GM18861 (cell line): ENCODE results near the gene GRSF1.
"Not testable (repeated sequence)": the region's sequence is repeated elsewhere in the genome, so short reads cannot be mapped to it uniquely, and the experiment has no call there.

Experiments
- ATAC-seq: cut with Tn5 transposase; IDR thresholded peaks from one replicate; pipeline ENCODE4 v1.9.1; 2021; ENCODE audit not compliant: unreplicated experiment

Gene GRSF1

DNA sequence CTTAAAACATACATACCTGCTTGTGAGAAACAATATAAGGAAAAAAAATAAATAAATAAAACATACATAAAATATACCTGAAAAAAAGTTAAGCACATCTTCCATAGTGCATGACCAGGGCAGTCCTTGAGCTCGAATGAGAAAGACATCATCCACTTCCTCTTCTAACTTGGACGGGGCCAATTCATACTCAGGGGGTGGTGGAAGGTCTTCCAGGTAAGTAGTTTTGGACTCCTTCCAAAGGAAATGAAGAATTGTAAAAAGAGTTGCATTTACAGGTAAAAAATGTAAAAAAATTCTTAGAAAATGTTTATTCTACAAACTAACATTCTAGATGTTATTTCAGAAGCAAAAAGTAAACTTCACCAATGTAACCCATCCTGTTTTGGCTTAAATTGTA, 3.6 kb downstream of the GRSF1 start:
- no peak for ATAC-seq

DNA sequence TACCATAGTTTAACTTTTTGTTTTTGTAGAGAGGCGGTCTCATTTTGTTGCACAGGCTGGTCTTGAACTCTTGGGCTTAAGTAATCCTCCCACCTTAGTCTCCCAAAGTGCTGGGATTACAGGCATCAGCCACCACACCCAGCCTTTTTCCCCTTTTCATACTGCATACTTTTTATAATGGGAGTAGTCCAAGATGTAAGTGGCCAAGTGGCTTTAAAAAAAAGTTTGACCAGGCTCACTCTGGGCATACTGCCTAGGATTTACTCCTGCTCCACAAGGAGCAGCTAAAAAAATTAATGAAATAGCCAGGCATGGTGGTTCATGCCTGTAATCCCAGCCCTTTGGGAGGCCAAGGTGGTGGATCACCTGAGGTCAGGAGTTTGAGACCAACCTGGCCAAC, 6.0 kb downstream of the GRSF1 start:
- ATAC-seq, result no peak

DNA sequence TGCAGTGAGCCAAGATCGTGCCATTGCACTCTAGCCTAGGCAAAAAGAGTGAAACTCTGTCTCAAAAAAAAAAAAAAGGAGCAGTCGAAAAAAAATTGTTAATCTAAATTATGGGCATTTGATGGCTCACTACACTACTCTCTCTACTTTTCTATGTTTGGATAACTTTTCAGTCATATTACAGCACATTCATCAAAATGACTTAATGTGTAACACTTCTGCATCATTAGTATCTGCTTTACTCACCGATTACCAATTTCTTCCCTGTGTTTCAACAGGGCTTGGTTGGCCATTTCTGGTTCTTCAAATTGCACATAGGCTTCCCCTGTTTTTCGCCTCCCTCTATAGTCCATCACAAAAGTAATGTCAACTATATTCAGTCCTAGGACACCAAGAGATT, 8.4 kb downstream of the GRSF1 start:
- ATAC-seq, result no peak

DNA sequence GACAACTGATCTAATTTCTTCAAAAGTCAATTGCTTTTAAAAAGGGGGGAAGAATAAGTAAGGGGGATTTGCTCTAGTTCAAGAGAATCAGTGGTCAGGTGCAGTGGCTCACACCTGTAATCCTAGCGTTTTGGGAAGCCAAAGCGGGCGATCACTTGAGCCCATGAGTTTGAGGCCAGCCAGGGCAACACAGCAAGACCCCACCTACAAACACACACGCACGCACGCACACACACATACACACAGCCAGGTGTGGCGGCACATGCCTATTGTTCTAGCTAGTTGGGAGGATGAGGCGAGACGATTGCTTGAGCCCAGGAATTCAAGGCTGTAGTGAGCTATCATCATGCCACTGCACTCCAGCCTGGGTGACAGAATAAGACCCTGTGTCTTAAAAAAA, 9.6 kb downstream of the GRSF1 start:
- ATAC-seq, result no peak

DNA sequence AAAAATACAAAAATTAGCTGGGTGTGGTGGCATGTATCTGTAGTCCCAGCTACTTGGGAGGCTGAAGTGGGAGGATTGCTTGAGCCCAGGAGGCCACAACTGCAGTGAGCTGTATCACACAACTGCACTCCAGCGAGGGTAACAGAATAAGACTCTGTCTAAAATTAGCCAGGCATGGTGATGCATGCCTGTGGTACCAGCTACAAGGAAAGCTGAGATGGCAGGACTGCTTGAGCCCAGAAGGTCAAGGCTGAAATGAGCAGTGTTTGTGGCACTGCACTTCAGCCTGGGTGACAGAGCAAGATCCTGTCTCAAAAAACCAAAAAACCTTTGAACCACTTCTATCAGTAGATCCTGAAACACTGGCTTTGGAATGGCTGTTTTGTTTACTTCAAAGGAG, 10.2 kb downstream of the GRSF1 start:
- ATAC-seq, result no peak

DNA sequence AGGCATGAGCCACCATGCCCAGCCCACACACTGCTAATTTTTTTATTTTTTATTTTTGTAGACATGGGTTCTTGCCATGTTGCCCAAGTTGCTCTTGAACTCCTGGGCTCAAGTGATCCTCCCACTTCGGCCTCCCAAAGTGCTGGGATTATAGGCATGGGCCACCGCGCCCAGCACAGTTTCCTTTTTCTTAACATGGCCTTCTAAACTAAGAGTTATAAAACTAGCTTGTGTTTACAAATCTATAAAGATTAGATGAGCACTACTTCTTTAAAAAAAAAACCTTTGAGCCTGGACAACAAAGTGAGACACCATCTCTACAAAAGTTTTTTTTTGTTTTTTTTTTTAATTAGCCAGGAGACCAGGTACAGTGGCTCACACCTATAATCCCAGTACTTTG, 10.7 kb downstream of the GRSF1 start:
- no peak for ATAC-seq

DNA sequence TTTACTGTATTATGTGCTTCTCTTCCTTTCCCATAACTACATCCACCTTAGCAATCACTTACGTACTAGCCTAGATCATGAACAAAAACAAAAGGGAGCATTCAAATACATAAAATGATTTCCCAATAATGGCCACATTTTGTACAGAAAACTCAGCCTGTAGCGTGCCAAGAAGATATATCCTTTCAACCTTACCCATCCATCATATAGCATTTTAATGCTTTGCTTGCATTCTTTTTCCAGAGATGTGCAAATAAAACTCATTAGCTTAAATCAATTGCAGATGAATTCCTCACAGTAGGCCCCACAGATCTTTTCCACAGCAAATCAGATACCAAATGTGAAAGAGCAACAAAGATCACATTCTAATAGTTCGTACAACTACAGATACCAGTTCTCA, 20.8 kb downstream of the GRSF1 start:
- ATAC-seq, result no peak

DNA sequence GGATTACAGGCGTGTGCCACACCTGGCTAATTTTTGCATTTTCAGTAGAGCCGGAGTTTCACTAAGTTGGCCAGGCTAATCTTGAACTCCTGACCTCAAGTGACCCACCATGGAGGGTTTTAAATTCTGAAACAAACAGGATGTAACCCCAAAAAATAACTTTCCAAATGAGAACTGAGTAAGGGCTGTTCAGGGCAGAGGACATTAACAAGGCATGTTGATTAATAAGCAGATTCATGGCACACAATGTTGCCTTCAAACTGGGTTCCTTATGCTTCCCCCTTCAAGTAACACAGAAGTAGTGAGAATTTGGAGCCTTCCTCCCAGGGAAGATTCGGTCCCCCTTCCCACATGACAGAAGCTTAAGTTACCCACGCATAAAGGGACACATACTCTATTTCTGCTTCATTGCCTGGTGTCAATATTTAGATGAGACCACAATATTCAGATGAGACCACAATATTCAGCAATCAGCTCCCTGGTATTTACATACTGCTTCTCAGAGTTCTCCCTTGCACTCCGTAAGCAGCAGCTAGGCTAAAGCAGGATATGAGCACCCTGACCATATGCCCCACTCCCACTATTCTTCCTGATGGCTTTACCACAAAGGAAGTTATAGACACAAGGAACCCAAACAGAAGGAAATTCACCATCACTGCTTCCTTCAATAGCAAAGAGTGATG, 21.4 kb downstream of the GRSF1 start:
- ATAC-seq, result no peak

DNA sequence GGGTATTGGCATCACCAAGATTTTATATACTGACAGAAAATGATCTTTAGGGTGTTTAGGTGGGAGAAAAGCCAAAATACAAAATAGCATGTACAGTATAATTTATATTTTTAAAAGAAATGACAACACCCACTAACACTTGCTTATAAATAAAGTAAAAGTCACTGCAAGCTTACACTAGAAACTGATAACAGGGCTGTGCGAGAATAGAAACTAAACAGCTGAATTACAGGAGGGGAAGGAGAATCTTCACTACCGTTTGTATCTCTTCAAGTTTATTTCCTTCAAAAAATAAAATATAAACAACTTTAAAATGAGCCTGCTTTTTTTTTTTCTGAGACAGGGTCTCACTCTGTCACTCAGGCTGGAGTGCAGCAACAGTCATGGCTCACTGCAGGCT, 22.8 kb downstream of the GRSF1 start:
- ATAC-seq, result no peak

DNA sequence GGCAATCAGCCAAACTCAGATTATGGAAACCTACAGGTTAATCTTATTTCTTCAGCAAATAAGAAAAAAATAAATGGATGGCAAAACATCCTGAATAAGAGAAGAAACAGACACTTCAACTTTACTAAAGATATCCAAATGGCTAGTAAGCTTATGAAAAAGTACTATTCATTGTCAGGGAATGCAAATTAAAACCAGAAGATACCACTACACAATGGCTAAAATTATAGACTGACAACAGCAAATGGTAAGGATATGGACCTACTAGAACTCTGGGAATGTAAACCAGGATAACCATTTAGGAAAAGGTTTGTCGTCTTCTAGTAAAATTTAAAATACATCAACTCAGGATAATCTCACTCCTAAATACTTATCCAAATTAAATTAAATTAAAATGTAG, 24.3 kb downstream of the GRSF1 start:
- no peak for ATAC-seq

DNA sequence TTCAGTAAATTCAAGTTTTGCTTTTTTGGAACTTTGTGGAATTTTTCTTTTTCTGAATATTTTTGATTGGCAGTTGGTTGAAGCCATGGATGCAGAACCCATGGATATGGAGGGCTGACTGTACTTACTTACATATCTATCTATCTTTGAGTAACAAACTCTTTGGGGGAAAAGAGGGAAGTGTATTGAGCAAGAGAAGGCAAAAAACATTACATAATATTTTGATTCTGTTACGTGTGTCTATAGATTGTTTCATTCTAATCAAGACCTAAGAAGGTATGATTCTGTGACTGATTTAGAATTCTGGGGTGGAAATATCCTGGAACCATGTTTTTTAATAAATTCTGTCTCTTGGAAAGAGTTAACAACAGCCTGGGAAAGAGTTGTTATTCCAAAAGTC, 31.5 kb downstream of the GRSF1 start:
- ATAC-seq, result no peak

DNA sequence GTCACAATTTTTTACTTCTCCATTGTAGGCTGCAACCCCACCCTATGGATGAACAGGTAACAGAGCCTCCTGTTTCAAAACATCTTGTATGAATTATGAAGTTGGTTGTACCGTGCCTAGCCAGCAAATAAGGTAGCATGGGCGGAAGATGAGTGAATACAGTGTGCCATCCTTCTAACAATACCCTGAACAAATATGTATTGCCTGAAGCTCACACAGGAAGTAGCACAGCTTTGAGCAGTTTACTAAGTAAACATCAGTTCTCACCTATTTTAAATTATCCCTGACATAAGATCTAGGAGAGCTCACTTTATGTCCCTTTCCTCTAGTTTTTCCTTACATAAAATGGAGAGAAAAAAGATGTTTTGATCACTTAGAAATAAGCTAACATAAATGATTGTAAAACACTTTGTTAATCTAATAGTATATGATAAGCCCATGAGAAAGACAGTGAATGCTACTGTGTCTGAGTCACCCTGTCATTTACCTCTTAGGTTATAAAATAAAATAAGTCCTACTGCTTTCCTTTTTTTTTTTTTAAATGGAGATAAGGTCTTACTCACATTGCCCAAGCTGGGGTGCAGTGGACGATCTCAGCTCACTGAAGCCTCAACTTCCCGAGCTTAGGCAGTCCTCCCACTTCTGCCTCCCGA, 36.6 kb downstream of the GRSF1 start:
- ATAC-seq, result no peak

DNA sequence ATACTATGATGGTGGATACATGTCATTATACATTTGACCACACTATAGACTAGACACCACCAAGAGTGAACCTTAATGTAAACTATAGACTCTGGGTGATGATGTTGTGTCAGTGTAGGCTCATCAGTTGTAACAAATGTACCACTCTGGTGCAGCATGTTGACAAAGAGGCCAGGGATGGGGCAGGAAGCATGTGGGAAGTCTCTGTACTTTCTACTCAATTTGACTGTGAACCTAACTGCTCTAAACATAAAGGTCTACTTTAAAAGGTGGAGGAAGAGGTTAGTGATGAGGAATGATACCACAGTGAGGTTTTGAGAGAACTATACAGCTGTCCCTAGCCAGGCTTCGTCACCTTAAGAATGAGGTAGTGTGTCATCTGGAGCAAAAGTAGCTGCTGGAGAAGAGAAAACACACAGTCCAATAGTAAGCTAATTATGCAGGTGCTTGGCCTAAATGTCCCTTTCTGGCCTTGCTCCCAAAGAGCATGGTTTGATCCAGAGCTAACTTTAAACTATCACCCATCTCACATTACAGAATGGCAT, 38.4 kb downstream of the GRSF1 start:
- ATAC-seq, result no peak

DNA sequence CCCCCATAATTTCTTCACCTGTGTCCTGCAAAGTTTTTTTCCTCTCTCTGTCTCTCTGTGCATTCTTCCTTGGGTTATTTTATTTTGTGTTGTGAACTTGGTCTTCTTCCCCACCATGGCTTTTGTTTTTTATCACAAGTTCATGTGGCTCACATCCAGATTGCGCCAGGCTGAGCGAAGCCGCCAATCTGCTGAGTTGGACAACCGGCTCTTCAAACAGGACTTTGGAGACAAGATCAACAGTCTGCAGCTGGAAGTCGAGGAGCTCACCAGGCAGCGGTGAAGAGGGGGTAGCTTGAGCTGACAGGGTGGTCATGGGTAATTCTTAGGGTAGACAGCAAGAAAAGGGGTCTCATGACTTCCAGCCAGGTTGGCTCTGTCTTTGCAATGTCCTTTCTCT, 46.1 kb downstream of the GRSF1 start:
- no peak for ATAC-seq

DNA sequence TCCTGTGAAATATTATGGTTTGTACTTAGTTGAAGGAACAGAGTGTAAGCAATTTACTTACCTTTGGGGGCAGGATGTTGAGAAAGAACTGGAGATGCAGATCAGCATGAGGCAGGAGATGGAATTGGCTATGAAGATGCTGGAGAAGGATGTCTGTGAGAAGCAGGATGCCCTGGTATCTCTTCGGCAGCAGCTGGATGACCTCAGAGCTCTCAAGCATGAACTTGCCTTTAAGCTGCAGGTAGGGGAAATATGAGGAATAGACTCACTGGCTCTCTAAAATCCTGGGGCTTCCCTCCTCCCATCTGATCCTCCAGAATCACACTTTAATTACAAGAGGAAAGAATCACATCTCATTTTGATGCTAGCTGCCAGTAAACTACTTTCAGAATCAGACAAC, 51.0 kb downstream of the GRSF1 start:
- no peak for ATAC-seq

DNA sequence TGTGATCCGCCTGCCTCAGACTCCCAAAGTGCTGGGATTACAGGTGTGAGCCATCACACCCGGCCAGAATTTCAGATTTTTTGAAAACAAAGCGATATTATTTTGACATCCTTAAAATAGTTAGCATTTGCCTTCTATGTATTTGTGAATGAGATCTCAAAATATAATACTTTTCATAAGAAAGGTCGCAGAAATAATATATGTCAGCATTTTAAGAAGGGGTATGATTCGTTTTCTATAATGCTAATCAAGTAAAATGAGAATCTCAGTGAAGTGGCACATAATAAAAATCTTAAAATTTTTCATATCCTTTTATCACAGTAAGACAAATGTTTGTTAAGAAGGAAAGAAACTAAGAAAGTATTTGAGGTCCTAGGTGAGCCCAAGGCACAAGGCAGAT, 52.2 kb downstream of the GRSF1 start:
- ATAC-seq, result no peak

DNA sequence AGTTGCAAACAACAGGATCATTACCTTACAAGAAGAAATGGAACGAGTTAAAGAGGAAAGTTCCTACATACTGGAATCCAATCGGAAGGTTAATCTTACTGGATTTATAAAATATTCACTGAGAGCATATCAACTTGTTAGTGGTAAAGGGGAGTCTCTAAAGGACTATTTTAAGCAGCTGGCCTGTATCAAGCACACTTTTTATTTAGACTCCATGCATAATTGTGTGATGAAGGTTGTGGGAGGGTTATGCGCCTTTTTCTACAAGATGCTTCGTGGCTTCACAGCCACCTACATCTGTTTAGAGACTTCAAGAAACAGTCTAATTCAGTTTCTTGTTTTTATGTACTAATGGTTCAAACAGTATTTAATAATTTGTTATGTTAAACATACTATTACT, 56.6 kb downstream of the GRSF1 start:
- ATAC-seq, result no peak

DNA sequence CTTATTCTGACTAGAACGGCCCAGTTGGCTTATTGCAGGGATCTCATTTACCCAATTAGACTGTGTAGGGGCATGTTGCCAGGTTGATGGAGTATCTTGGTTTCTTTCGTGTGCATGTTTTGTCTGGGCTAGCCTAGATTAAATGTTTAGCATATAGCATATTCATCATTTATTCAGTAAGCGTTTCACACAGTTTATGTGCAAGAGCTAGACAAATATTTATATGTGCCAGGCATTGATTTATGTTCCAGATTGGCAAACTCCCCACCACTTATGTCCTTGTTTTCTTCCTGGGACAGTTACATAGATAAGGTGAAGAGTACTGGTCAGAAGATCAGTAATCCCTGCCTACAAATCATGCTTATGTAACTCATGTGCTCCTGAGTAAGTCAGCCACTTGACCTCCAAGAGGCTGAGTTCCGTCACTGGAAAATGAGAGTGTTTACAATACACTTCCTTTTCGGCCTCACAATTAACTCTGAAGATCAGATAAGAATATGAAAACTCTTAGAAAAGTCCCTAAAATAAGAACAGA, 60.7 kb downstream of the GRSF1 start:
- no peak for ATAC-seq

DNA sequence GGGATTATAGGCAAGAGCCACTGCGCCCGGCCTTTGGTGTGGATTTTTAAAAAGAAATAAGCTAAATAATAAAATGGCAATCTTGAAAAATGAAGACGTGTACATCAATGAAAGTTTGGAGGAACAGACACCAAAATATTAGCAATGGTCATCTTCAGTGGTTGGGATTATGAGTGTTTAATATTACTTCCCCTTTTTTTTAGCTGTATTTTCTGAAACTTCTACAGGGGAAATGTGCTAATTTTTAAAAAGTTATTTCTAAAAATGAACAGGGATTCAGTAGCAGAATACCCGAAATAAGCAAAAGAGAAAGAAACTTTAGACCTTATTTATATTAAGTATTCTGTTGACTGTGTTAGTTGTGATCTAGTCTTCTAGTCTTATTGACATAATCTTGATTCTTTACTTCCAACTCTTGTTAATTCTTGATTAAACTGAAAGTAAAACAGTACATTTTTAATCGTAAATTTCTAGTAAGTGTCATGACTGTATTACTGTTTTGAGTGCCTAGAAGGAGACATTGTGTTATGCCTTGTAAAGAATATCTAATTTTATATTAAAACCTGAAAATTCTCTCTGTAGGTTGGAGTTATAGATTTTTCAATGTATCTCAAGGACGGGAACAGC, 66.6 kb downstream of the GRSF1 start:
- no peak for ATAC-seq

DNA sequence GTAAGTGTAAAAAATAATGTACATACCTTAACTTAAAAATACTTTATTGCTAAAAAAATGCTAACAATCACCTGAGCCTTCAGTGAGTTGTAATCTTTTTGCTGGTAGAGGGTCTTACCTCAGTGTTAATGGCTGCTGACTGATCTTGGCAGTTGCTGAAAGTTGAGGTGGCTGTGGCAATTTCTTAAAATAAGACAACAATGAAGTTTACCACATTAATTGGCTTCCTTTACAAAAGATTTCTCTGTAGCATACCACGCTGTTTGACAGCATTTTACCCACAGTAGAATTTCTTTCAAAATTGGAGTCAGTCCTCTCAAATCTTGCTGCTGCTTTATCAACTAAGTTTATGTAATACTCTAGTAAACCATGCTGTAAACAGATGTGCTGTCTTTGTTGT, 70.3 kb downstream of the GRSF1 start:
- ATAC-seq, result not testable (repeated sequence)

DNA sequence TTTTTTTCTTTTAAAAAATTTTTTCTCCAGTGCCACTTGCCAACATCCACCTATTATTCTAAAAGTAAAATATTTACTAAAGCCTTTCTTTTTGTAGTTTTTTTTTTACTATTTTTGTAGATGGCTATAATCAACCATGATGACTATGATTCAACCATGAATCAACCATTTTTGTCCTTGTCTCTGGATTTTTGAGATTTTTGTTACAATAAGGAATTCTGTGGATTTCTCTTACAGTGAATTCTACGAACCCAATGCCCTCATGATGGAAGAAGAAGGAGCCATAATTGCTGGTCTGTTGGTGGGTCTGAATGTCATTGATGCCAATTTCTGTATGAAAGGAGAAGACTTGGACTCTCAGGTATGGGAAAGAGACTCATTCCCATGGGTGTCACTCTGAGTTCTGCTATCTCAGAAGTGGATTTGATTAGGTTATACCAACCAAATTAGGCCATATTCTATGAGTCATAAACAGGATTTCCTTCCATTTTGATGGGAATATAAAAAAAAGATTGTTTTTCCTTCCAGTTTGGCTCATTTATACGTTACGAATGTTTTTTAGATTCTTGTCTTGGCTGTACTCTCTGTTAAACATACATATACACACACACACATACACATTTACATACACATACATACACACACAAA, 71.3 kb downstream of the GRSF1 start:
- no peak for ATAC-seq
